KMS-11 (cell line): Measurements from ENCODE around the gene SIAE.
A peak's percentile ranks its signal among the peaks of the same experiment; 100 is the strongest.

Source experiments
- H2AFZ ChIP-seq: fragments of 200-600 bp; sonication (generic); 2 replicates; pipeline ENCODE4 v1.6.1; 2016; ENCODE audit warnings: antibody characterized with exemption, mixed run types, low read depth
- H3K27ac ChIP-seq: fragments of 200-600 bp; sonication (generic); 2 replicates; pipeline ENCODE4 v1.6.1; 2016; ENCODE audit warnings: mild to moderate bottlenecking, mixed run types
- H3K27me3 ChIP-seq: fragments of 200-600 bp; sonication (generic); 2 replicates; pipeline ENCODE4 v1.6.1; 2017; ENCODE audit warnings: mild to moderate bottlenecking, low read depth, mixed run types, moderate library complexity; ENCODE audit not compliant: insufficient read depth
- H3K36me3 ChIP-seq: fragments of 200-600 bp; sonication (generic); 2 replicates; pipeline ENCODE4 v1.6.1; 2017; ENCODE audit warnings: mild to moderate bottlenecking, mixed run types; ENCODE audit not compliant: insufficient read depth
- H3K4me1 ChIP-seq: fragments of 200-600 bp; sonication (generic); 2 replicates; pipeline ENCODE4 v1.6.1; 2016; ENCODE audit warnings: mild to moderate bottlenecking, low read depth, mixed run types; ENCODE audit not compliant: poor library complexity, severe bottlenecking
- H3K4me2 ChIP-seq: fragments of 200-600 bp; sonication (generic); 2 replicates; pipeline ENCODE4 v1.7.0; 2016; ENCODE audit warnings: mild to moderate bottlenecking, mixed run types
- H3K4me3 ChIP-seq: fragments of 200-600 bp; sonication (generic); IDR thresholded peaks from 2 replicates; pipeline ENCODE4 v1.6.1; 2017; ENCODE audit warnings: low read depth, low read length, mixed read lengths; ENCODE audit not compliant: insufficient read depth
- H3K79me2 ChIP-seq: fragments of 200-600 bp; sonication (generic); 2 replicates; pipeline ENCODE4 v1.6.1; 2016; ENCODE audit warnings: low read depth, mixed run types; ENCODE audit not compliant: insufficient read depth
- H3K9ac ChIP-seq: fragments of 200-600 bp; sonication (generic); 2 replicates; pipeline ENCODE4 v1.6.1; 2016; ENCODE audit warnings: mild to moderate bottlenecking, mixed run types
- H4K20me1 ChIP-seq: fragments of 200-600 bp; sonication (generic); 2 replicates; pipeline ENCODE4 v1.6.1; 2016; ENCODE audit warnings: mild to moderate bottlenecking, mixed run types; ENCODE audit not compliant: insufficient read depth
- TF ChIP-seq, protein P1 (sequence below): fragments of 200-600 bp; sonication (generic); conservative IDR thresholded peaks from 2 replicates; pipeline ENCODE4 v1.6.1; 2017; ENCODE audit warnings: low read depth, mild to moderate bottlenecking, antibody characterized with exemption, low read length, moderate library complexity, mixed read lengths

The SIAE gene

DNA sequence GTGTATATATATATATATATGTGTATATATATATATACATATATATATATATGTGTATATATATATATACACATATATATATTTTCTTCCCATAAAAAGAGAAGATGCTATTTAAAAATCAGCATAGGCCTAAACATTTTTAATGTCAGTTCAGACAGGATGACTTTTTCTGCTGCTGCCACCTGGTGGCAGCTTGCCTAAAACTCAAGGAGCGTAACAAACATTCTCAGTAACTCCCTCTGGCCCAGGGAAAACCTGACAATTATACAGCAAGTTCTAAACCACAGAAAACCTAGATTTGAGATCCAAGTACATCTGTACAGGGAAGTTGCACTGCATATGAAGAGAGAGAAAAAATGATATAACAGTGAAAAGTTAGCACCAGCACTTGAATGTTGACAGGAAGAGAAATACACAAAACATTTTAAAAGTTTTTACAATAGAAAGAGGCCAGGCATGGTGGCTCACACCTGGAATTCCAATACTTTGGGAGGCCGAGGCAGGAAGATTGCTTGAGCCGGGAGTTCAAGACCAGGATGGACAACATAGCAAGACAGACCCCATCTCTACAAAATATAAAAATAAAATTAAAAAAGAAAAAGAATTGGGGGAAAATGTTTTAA, 87.2 kb downstream of the SIAE start:
- no peaks in the 10 kb centered on the region for H3K4me1 ChIP-seq
- no peaks in the 10 kb centered on the region for H3K36me3 ChIP-seq
- H2AFZ ChIP-seq, result no peak overlapping the region
- no peak overlapping the region for H3K4me3 ChIP-seq
- TF ChIP-seq, protein P1, sequence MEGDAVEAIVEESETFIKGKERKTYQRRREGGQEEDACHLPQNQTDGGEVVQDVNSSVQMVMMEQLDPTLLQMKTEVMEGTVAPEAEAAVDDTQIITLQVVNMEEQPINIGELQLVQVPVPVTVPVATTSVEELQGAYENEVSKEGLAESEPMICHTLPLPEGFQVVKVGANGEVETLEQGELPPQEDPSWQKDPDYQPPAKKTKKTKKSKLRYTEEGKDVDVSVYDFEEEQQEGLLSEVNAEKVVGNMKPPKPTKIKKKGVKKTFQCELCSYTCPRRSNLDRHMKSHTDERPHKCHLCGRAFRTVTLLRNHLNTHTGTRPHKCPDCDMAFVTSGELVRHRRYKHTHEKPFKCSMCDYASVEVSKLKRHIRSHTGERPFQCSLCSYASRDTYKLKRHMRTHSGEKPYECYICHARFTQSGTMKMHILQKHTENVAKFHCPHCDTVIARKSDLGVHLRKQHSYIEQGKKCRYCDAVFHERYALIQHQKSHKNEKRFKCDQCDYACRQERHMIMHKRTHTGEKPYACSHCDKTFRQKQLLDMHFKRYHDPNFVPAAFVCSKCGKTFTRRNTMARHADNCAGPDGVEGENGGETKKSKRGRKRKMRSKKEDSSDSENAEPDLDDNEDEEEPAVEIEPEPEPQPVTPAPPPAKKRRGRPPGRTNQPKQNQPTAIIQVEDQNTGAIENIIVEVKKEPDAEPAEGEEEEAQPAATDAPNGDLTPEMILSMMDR, result peak; percentile 53
- no peak overlapping the region for H3K9ac ChIP-seq
- H3K27me3 ChIP-seq, result no peaks in the 10 kb centered on the region
- H3K79me2 ChIP-seq, result no peaks in the 10 kb centered on the region
- no peaks in the 10 kb centered on the region for H4K20me1 ChIP-seq
- H3K4me2 ChIP-seq, result no peak overlapping the region
- H3K27ac ChIP-seq, result no peak overlapping the region

- Histone ChIP-seq H3K9ac (no peak overlapping the region), H3K79me2 (no peaks in the 10 kb centered on the region), H2AFZ (no peak overlapping the region), H3K27ac (no peak overlapping the region), H3K4me1 (no peaks in the 10 kb centered on the region), H3K4me3 (no peak overlapping the region), H3K36me3 (no peaks in the 10 kb centered on the region), H3K27me3 (no peaks in the 10 kb centered on the region), H4K20me1 (no peaks in the 10 kb centered on the region), H3K4me2 (no peak overlapping the region)
- TF ChIP-seq, protein P1, result no peak
Observed at GRCh38 chr11:124584681-124585372, 88.7 kb downstream of the SIAE start.

DNA sequence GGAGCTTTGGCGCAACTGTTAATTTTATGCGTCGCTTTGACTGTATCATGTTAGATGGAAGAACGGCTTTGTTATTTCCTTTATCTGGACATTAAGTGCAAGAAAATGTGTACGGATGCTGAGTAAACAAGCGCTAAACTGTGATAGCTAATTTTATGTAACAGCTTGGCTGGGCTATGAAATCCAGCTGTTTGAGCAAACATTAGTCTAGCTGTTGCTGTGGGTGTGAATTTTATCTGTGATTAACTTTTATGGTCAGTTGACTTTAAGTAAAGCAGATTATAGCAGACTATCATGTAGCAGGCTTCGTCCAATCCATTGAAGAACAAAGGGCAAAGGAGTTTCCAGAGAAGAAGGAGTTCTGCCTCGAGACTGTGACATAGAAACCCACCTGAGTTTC, 89.8 kb downstream of the SIAE start:
- Histone ChIP-seq H3K27me3 (no peaks in the 10 kb centered on the region), H3K36me3 (no peaks in the 10 kb centered on the region), H3K4me2 (no peak overlapping the region), H4K20me1 (no peaks in the 10 kb centered on the region), H3K79me2 (no peaks in the 10 kb centered on the region), H3K4me1 (no peaks in the 10 kb centered on the region), H3K27ac (no peak overlapping the region), H3K9ac (no peak overlapping the region), H3K4me3 (no peak overlapping the region), H2AFZ (no peak overlapping the region)
- TF ChIP-seq, protein P1, result no peak
